NB4 (cell line): ENCODE measurements around the gene CMTM1.

Source experiments
- DNase-seq: peaks from one replicate; pipeline ENCODE4 v3.0.0; 2010; ENCODE audit warnings: low read depth
- H3K4me3 ChIP-seq: one replicate; pipeline ENCODE4 v1.5.1; 2011; ENCODE audit warnings: mild to moderate bottlenecking, low read depth, low read length, moderate library complexity
- MYC ChIP-seq: IDR thresholded peaks from 2 replicates; pipeline ENCODE4 v1.6.1; 2011; ENCODE audit warnings: low read depth, low read length
- POLR2A ChIP-seq: IDR thresholded peaks from 2 replicates; pipeline ENCODE4 v1.6.1; 2011; ENCODE audit warnings: mild to moderate bottlenecking; ENCODE audit not compliant: insufficient read length; ENCODE audit errors: extremely low read depth
- TF ChIP-seq, protein P1 (sequence below): IDR thresholded peaks from one replicate; pipeline ENCODE4 v1.5.1; 2012; ENCODE audit warnings: low read depth, low read length
- TF ChIP-seq, protein P2 (sequence below): IDR thresholded peaks from 2 replicates; pipeline ENCODE4 v1.6.1; 2011; ENCODE audit warnings: low read depth, low read length

CMTM1 gene

DNA sequence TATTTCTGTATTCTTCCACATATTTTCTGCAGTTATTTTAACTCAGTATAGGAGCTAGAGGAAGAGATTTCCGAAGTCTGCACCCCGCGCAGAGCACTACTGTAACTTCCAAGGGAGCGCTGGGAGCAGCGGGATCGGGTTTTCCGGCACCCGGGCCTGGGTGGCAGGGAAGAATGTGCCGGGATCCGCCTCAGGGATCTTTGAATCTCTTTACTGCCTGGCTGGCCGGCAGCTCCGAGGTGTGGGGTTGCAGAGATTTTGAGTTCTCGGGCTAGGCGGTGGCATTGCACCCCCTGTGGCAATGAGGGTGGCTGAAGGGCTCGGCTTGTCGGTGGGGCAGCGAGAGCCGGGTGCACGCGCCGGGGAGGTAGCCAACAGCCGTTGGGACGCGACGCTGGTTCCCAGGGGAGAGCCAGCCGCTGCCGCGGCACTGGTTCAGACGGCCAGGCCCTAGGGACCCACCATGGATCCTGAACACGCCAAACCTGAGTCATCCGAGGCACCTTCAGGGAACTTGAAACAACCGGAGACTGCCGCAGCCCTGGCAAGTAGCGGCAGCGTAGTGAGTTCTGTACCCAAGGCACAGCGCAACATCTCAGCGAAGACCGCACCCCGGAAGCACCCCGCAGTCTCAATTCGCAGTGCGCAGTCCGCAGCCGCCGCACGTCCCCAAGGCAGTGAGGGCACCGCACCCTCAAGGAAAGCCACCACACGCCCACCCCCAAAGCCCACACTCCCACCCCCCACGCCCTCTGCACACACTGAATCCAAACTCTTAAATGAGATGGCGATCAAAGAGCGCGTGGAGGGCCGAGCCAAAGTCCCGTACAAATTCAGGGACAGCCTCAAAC lies at the start of gene CMTM1:
Gene CMTM1 (plus strand): TSS at position 389 of the 851 bp plus-strand sequence. CDS start 75 bp downstream, at position 464.
- TF ChIP-seq, protein P1, sequence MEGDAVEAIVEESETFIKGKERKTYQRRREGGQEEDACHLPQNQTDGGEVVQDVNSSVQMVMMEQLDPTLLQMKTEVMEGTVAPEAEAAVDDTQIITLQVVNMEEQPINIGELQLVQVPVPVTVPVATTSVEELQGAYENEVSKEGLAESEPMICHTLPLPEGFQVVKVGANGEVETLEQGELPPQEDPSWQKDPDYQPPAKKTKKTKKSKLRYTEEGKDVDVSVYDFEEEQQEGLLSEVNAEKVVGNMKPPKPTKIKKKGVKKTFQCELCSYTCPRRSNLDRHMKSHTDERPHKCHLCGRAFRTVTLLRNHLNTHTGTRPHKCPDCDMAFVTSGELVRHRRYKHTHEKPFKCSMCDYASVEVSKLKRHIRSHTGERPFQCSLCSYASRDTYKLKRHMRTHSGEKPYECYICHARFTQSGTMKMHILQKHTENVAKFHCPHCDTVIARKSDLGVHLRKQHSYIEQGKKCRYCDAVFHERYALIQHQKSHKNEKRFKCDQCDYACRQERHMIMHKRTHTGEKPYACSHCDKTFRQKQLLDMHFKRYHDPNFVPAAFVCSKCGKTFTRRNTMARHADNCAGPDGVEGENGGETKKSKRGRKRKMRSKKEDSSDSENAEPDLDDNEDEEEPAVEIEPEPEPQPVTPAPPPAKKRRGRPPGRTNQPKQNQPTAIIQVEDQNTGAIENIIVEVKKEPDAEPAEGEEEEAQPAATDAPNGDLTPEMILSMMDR = no peak
- TF ChIP-seq MYC (no peak), POLR2A (no peak)
- TF ChIP-seq, protein P2, sequence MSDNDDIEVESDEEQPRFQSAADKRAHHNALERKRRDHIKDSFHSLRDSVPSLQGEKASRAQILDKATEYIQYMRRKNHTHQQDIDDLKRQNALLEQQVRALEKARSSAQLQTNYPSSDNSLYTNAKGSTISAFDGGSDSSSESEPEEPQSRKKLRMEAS = no peak
- no peak within 1 kb of the TSS for H3K4me3 ChIP-seq
- DNase-seq = no peak

DNA sequence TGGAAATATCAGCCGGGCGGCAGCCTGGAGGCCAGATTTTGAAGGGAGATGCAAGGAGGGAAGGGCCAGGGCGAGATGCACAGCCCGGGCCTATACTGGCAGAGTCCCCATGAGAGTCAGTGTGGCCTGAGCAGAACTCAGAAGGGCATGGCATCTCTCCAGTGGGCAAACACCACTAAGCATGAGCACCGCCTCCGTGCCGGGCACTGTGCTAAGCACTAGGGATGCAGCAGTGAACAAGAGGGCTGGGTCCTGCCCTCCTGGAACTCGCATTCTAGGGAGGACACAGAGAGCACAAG lies 49.8 kb upstream of the CMTM1 start:
- TF ChIP-seq MYC = no peak
- TF ChIP-seq, protein P1 = no peak
- no peak for DNase-seq
- peak overlapping the region; percentile 3 for H3K4me3 ChIP-seq

- TF ChIP-seq POLR2A (no peak), MYC (peak; percentile 94)
- TF ChIP-seq, protein P2 = peak; percentile 98
- TF ChIP-seq, protein P1 = no peak
- peak overlapping the region; percentile 58 for H3K4me3 ChIP-seq
- peak; percentile 100 for DNase-seq
These were observed 49.2 kb upstream of the CMTM1 start for GRCh38 chr16:66516808-66517585.

DNA sequence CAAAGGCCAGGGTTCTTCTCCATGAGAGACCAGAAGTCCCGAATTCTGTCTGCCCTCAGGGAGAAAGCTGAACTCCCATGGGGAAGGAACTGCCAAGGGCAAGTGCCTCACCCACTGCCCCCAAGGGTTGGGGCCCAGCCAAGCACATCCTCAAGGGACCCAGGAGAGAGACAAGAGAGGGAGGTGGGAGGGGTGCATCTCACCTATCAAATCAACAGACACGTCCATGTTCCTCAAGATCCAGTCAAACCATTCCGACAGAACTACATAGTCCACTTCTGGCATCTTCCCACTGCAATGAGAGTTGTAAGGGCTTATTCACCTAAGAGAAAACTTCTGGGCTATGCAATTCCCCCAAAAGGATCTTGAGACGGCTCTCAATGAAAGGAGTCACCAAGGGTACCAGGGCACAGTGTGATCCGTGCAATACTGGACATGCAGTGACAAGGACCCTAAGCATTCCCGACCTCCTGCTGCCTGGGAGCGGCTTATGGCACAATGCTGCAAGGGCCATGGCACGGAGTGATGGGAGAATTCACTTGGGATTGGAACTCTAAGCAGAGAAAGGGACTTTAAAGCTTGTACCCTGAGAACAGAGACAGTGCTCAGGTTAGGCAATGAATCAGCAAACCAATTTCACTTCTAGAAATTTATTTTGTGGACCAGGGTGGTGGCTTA lies 48.5 kb upstream of the CMTM1 start:
- TF ChIP-seq, protein P2 = no peak
- no peak for TF ChIP-seq POLR2A
- TF ChIP-seq, protein P1 = no peak
- no peak for TF ChIP-seq MYC
- H3K4me3 ChIP-seq = peak overlapping the region; percentile 58
- peak; percentile 73 for DNase-seq

- no peak overlapping the region for H3K4me3 ChIP-seq
- DNase-seq = no peak
- TF ChIP-seq, protein P2 = no peak
- TF ChIP-seq POLR2A (no peak), MYC (no peak)
- TF ChIP-seq, protein P1 = no peak
These were observed 46.5 kb upstream of the CMTM1 start for GRCh38 chr16:66519482-66520373.
